Erythroblast (primary cell): Measurements from ENCODE around the gene AEBP1.
"Not testable (repeated sequence)": the region's sequence is repeated elsewhere in the genome, so short reads cannot be mapped to it uniquely, and the experiment has no call there.

ENCODE experiments used
- GATA1 ChIP-seq: IDR thresholded peaks from 2 replicates; pipeline ENCODE4 v1.6.1; 2011; ENCODE audit warnings: low read depth, mild to moderate bottlenecking, control low read depth, low read length, moderate library complexity
- POLR2A ChIP-seq: IDR thresholded peaks from 2 replicates; pipeline ENCODE4 v1.6.1; 2011; ENCODE audit warnings: mild to moderate bottlenecking, low read length

DNA sequence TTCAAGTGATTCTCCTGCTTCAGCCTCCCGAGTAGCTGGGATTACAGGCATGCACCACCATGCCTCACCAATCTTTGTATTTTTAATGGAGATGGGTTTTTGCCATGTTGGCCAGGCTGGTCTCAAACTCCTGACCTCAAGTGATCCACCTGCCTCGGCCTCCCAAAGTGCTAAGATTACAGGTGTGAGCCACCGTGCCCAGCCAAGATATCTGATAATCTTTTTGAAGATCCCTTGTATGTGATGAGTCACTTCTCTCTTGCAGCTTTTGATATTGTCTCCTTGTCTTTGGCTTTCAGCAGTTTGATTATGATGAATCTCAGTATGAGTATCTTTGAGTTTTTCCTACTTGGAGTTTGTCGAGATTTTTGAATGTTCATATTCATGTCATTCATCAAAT is 22.4 kb downstream of the AEBP1 start:
- TF ChIP-seq POLR2A, GATA1: not testable (repeated sequence)
